Gastrocnemius medialis (tissue), 4 donors: Measurements from ENCODE around the gene LMCD1. TPM values are rescaled to one million over a fixed set of nuclear protein-coding genes. Genes with fewer than 3 reads are reported as not detected.

ENCODE experiments used
- ATAC-seq, 2 donors: fragments of 150-250 bp; one replicate each; pipeline ENCODE4 v1.9.1; 2016
- DNase-seq, 2 donors: peaks; one replicate each; pipeline ENCODE4 v3.0.0-alpha.2; 2019
- H3K27ac ChIP-seq, 4 donors: fragments of 200-600 bp; sonication (generic); 1 replicate in 1 of 4; 2 replicates in 3 of 4; pipeline ENCODE4 v1.5.1; 2016 to 2018; ENCODE audit warnings: mild to moderate bottlenecking in 2 of 4, moderate library complexity in 1 of 4
- H3K27me3 ChIP-seq, 3 donors: fragments of 200-600 bp; sonication (generic) in 2 of 3; 1 replicate in 1 of 3; 2 replicates in 2 of 3; pipeline versions ENCODE4 v1.5.1 to v1.6.0; 2016 to 2019; ENCODE audit warnings: mild to moderate bottlenecking in 1 of 3, moderate library complexity in 1 of 3
- H3K36me3 ChIP-seq, 2 donors: fragments of 200-600 bp; sonication (generic) in 1 of 2; one replicate each; pipeline ENCODE4 v1.5.1; 2017 to 2018
- H3K4me1 ChIP-seq, 2 donors: fragments of 200-600 bp; sonication (generic) in 1 of 2; one replicate each; pipeline ENCODE4 v1.5.1; 2016 to 2017; ENCODE audit warnings: mild to moderate bottlenecking in 2 of 2
- H3K4me3 ChIP-seq, 4 donors: fragments of 200-600 bp; sonication (generic) in 3 of 4; 1 replicate in 1 of 4; 2 replicates in 3 of 4; pipeline ENCODE4 v1.5.1; 2016 to 2019; ENCODE audit warnings: mild to moderate bottlenecking in 2 of 4
- H3K9me3 ChIP-seq, 3 donors: fragments of 200-600 bp; sonication (generic) in 2 of 3; 1 replicate in 1 of 3; 2 replicates in 2 of 3; pipeline ENCODE4 v1.5.1; 2016 to 2019
- CTCF ChIP-seq, 5 experiments: fragments of 450-650 bp in 3 of 5; fragments of 200-600 bp in 2 of 5; sonication (generic) in 2 of 5; IDR thresholded peaks in 4 of 5; conservative IDR thresholded peaks in 1 of 5; 1 replicate in 4 of 5; 2 replicates in 1 of 5; pipeline ENCODE4 v1.5.1; 2016 to 2019; ENCODE audit warnings: antibody characterized with exemption in 5 of 5, mild to moderate bottlenecking in 3 of 5, moderate library complexity in 3 of 5
- POLR2A ChIP-seq, 2 donors: fragments of 450-650 bp; IDR thresholded peaks; one replicate each; pipeline ENCODE4 v1.6.1; 2017; ENCODE audit warnings: antibody characterized with exemption in 2 of 2, mild to moderate bottlenecking in 2 of 2, moderate library complexity in 2 of 2
- in situ Hi-C, 4 donors: fragments of 200-750 bp; cut with MboI; loops; one replicate each; pipeline versions ENCODE4 v1.15.0 to v1.8.0; 2017; ENCODE audit warnings: low sequenced_read_pairs in 4 of 4
- intact Hi-C: fragments of 100-400 bp; cut with DNase I; formaldehyde crosslinking; loops from one replicate; pipeline ENCODE4 v1.15.1; 2023; ENCODE audit warnings: low total_unique reads
- total RNA-seq, 4 donors: library from RNA; depleted of rRNA; stranded (reverse); fragments of >200 nt; gene quantifications; one replicate each; pipeline versions ENCODE4 v1.1.0 to v1.2.3, GENCODE V29; 2016

LMCD1 gene
- total RNA-seq: 100 to 1,000 TPM in 3 of 4 donors, 10 to 100 TPM in 1; 96.0 to 581 (median 167) TPM

GRCh38 chr3:8501371-8502131 lies at the start of gene LMCD1:
Gene LMCD1, plus strand, starts transcription at chr3:8501823. Its CDS starts 116 bp downstream, at chr3:8501939.
- H3K4me3 ChIP-seq: peak within 1 kb of the TSS; percentile 63 to 70 (median 65)
- in situ Hi-C loops: loop anchor here in 2 of 4 donors (10.0 kb wide), 1 partner anchor 93 kb away; no protein-coding TSS in a partner anchor
- peak within 1 kb of the TSS; percentile 89 to 97 (median 94) for H3K27ac ChIP-seq
- no peaks in the 10 kb centered on the region for H3K36me3 ChIP-seq
- peaks cover 48% of the 10 kb centered on the region in 2 donors for H3K4me1 ChIP-seq
- H3K9me3 ChIP-seq: no peaks in the 10 kb centered on the region
- H3K27me3 ChIP-seq: no peaks in the 10 kb centered on the region
- TF ChIP-seq CTCF (IDR thresholded peaks at IDR 0.05 in 4 of 5, conservative IDR thresholded peaks at IDR 0.05 in 1 of 5) (peak; percentile 24 to 58 (median 43)), POLR2A (IDR thresholded peaks at IDR 0.05) (peak; percentile 92 to 98)
- DNase-seq (peak; percentile 94 to 97), ATAC-seq (peak; percentile 79)
- intact Hi-C loops: loop anchor here (2.0 to 5.0 kb wide), 2 partner anchors 13 to 651 kb away; no protein-coding TSS in a partner anchor

- H3K4me3 ChIP-seq: no peak overlapping the region
- TF ChIP-seq POLR2A (IDR thresholded peaks at IDR 0.05) (no peak), CTCF (IDR thresholded peaks at IDR 0.05 in 4 of 5, conservative IDR thresholded peaks at IDR 0.05 in 1 of 5) (no peak)
- no peak overlapping the region for H3K27ac ChIP-seq
- no peak for ATAC-seq
- intact Hi-C loops: no loop called here
- no peaks in the 10 kb centered on the region for H3K27me3 ChIP-seq
- in situ Hi-C loops: no loop called here
- H3K9me3 ChIP-seq: no peaks in the 10 kb centered on the region
- no peaks in the 10 kb centered on the region for H3K36me3 ChIP-seq
- DNase-seq: no peak
- H3K4me1 ChIP-seq: no peaks in the 10 kb centered on the region
These were observed 49.5 kb upstream of the LMCD1 start for GRCh38 chr3:8452112-8452511.

DNA sequence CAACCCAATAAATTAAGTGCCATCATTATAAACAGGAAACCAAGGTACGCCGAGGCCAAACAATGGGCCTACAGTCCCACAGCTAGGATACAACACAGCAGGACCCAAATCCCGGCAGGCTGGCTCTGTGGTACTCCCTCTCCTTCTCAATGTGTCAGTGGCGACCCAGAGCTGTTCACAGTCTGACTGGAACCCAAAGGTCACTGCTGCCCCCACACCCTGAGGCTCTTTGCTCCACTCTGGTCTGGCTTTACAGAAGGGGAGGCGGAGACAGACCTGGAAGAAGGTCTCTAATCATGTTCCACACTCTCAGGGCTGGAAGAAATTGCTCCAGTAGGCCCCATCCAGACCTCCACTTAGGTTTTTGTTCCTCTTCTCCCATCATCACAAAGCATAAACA lies 48.5 kb upstream of the LMCD1 start:
- in situ Hi-C loops: no loop called here
- H3K9me3 ChIP-seq: no peaks in the 10 kb centered on the region
- intact Hi-C loops: no loop called here
- DNase-seq (no peak), ATAC-seq (no peak)
- TF ChIP-seq POLR2A (IDR thresholded peaks at IDR 0.05) (no peak), CTCF (IDR thresholded peaks at IDR 0.05 in 4 of 5, conservative IDR thresholded peaks at IDR 0.05 in 1 of 5) (no peak)
- no peaks in the 10 kb centered on the region for H3K4me1 ChIP-seq
- H3K27me3 ChIP-seq: no peaks in the 10 kb centered on the region
- H3K4me3 ChIP-seq: no peak overlapping the region
- no peaks in the 10 kb centered on the region for H3K36me3 ChIP-seq
- H3K27ac ChIP-seq: no peak overlapping the region

GRCh38 chr3:8455526-8456411 lies 45.9 kb upstream of the LMCD1 start:
- no peak for TF ChIP-seq CTCF (IDR thresholded peaks at IDR 0.05 in 4 of 5, conservative IDR thresholded peaks at IDR 0.05 in 1 of 5)
- TF ChIP-seq POLR2A (IDR thresholded peaks at IDR 0.05): no peak
- Histone ChIP-seq H3K9me3 (no peaks in the 10 kb centered on the region), H3K27ac (no peak overlapping the region), H3K4me3 (no peak overlapping the region), H3K27me3 (no peaks in the 10 kb centered on the region), H3K4me1 (no peaks in the 10 kb centered on the region), H3K36me3 (no peaks in the 10 kb centered on the region)
- no peak for DNase-seq
- ATAC-seq: no peak
- in situ Hi-C loops (no loop called here), intact Hi-C loops (no loop called here)
